Measurements from ENCODE around the gene OR5H2.

DNA sequence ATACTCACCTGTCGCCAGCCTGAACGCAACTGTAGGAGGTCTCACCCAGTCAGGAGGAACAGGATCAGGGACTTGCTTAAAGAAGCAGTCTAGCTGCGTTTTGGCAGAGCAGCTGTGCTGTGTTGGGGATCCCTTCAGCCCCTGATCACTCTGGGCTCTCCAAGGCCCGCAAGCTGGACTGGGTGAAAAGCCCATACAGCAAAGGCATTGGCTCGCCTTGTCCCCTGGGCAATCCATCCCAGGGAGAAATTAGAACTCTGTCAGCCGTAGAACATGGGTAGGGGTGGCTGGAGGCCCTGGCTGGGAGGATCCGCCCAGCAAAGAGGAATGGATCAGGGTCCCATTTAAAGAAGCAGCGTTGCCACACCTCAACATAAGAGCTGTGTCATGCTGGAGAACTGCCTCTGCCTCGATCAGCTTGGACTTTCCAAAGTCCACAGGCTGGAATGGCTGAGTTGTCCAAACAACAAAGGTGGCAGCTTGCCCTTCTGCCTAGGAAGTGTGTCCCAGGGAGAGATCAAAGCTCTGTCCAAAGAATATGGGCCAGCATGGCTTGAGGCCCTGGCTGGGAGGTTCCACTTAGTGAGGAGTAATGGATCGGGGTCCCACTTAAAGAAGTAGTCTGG lies 9.1 kb downstream of the OR5H2 start:
- TF ChIP-seq, protein P1, sequence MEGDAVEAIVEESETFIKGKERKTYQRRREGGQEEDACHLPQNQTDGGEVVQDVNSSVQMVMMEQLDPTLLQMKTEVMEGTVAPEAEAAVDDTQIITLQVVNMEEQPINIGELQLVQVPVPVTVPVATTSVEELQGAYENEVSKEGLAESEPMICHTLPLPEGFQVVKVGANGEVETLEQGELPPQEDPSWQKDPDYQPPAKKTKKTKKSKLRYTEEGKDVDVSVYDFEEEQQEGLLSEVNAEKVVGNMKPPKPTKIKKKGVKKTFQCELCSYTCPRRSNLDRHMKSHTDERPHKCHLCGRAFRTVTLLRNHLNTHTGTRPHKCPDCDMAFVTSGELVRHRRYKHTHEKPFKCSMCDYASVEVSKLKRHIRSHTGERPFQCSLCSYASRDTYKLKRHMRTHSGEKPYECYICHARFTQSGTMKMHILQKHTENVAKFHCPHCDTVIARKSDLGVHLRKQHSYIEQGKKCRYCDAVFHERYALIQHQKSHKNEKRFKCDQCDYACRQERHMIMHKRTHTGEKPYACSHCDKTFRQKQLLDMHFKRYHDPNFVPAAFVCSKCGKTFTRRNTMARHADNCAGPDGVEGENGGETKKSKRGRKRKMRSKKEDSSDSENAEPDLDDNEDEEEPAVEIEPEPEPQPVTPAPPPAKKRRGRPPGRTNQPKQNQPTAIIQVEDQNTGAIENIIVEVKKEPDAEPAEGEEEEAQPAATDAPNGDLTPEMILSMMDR (conservative IDR thresholded peaks at IDR 0.05 in 1 of 2, IDR thresholded peaks at IDR 0.05 in 1 of 2; ENCODE audit: low read depth in 1 of 2, low read length in 2 of 2) = no peak
- TF ChIP-seq EZH2 (IDR thresholded peaks at IDR 0.05; ENCODE audit: low read length, missing control alignments) = no peak

Measured in fibroblast of lung (primary cell).